KBM-7 (cell line): ENCODE data around the gene GNLY.
"Not testable (repeated sequence)": the region's sequence is repeated elsewhere in the genome, so short reads cannot be mapped to it uniquely, and the experiment has no call there.

Experiments
- DNase-seq: peaks from one replicate; pipeline ENCODE4 v3.0.0-alpha.2; 2015
- in situ Hi-C: fragments of 300-500 bp; cut with MboI; formaldehyde crosslinking; loops from 2 replicates; pipeline ENCODE4 v1.14.3; 2020; ENCODE audit warnings: low sequenced_read_pairs, low pct_unique_long_range_greater_than_20kb, mixed read lengths

Gene GNLY

GRCh38 chr2:85694052-85695025 lies at the start of gene GNLY:
TSS of gene GNLY (plus strand) at chr2:85694358. CDS start at chr2:85694419, 61 bp downstream.
- in situ Hi-C loops = no loop called here
- no peak for DNase-seq

GRCh38 chr2:85644909-85645308 lies 49.2 kb upstream of the GNLY start:
- in situ Hi-C loops = no loop called here
- DNase-seq = no peak

GRCh38 chr2:85646166-85646565 lies 48.0 kb upstream of the GNLY start:
- DNase-seq = no peak
- in situ Hi-C loops = no loop called here

GRCh38 chr2:85647823-85648526 lies 46.2 kb upstream of the GNLY start:
- in situ Hi-C loops = no loop called here
- DNase-seq = peak; percentile 10

GRCh38 chr2:85648619-85649018 lies 45.5 kb upstream of the GNLY start:
- in situ Hi-C loops = no loop called here
- peak; percentile 59 for DNase-seq

- no peak for DNase-seq
These were observed 44.7 kb upstream of the GNLY start for GRCh38 chr2:85649201-85650190.

GRCh38 chr2:85650456-85650855 lies 43.7 kb upstream of the GNLY start:
- no peak for DNase-seq
- in situ Hi-C loops = no loop called here

More at GRCh38 chr2:85649201-85650190, 44.7 kb upstream of the GNLY start:
- in situ Hi-C loops = no loop called here

GRCh38 chr2:85651097-85651496 lies 43.1 kb upstream of the GNLY start:
- DNase-seq = no peak
- in situ Hi-C loops = no loop called here

GRCh38 chr2:85652056-85652455 lies 42.1 kb upstream of the GNLY start:
- in situ Hi-C loops = no loop called here
- no peak for DNase-seq

- no peak for DNase-seq
- in situ Hi-C loops = no loop called here
These were observed 40.2 kb upstream of the GNLY start for GRCh38 chr2:85653996-85654395.

GRCh38 chr2:85655961-85656417 lies 38.2 kb upstream of the GNLY start:
- no peak for DNase-seq
- in situ Hi-C loops = no loop called here

- in situ Hi-C loops = no loop called here
- no peak for DNase-seq
These were observed 37.7 kb upstream of the GNLY start for GRCh38 chr2:85656468-85656867.

- DNase-seq, in situ Hi-C loops: not testable (repeated sequence)
These were observed 36.8 kb upstream of the GNLY start for GRCh38 chr2:85657399-85657798.

- no peak for DNase-seq
- in situ Hi-C loops = no loop called here
These were observed 34.7 kb upstream of the GNLY start for GRCh38 chr2:85659324-85659981.

GRCh38 chr2:85660301-85660700 lies 33.9 kb upstream of the GNLY start:
- in situ Hi-C loops, DNase-seq: not testable (repeated sequence)

- in situ Hi-C loops = no loop called here
- no peak for DNase-seq
These were observed 33.4 kb upstream of the GNLY start for GRCh38 chr2:85660725-85661124.

- DNase-seq = no peak
- in situ Hi-C loops = no loop called here
These were observed 32.9 kb upstream of the GNLY start for GRCh38 chr2:85661139-85661858.
